Body of pancreas (tissue), 4 donors: ENCODE data around the gene SERPINB1. TPM values are rescaled to one million over a fixed set of nuclear protein-coding genes. Genes with fewer than 3 reads are reported as not detected.

Experiments
- ATAC-seq: fragments of 150-250 bp; one replicate; pipeline ENCODE4 v1.9.1; 2016
- DNase-seq, 4 donors: peaks; one replicate each; pipeline ENCODE4 v3.0.0-alpha.2; 2019
- H3K27ac ChIP-seq, 4 donors: fragments of 200-600 bp; sonication (generic); 1 replicate in 3 of 4; 2 replicates in 1 of 4; pipeline versions ENCODE4 v1.5.1 to v1.6.1; 2016 to 2019; ENCODE audit warnings: mild to moderate bottlenecking in 1 of 4, mixed read lengths in 1 of 4, moderate library complexity in 1 of 4
- H3K27me3 ChIP-seq, 2 donors: fragments of 200-600 bp; sonication (generic); one replicate each; pipeline ENCODE4 v1.6.0; 2016; ENCODE audit warnings: mild to moderate bottlenecking in 1 of 2
- H3K36me3 ChIP-seq, 2 donors: fragments of 200-600 bp; sonication (generic); replicated peaks in 1 of 2; 2 replicates each; pipeline ENCODE4 v1.5.1; 2016; ENCODE audit warnings: low read depth in 2 of 2; ENCODE audit not compliant: insufficient read depth in 1 of 2
- H3K4me1 ChIP-seq: fragments of 200-600 bp; sonication (generic); one replicate; pipeline ENCODE4 v1.6.0; 2016
- H3K4me3 ChIP-seq, 2 donors: fragments of 200-600 bp; sonication (generic); 1 replicate in 1 of 2; 2 replicates in 1 of 2; pipeline ENCODE4 v1.5.1; 2016 to 2019
- H3K9me3 ChIP-seq, 3 donors: fragments of 200-600 bp; sonication (generic); 1 replicate in 2 of 3; 2 replicates in 1 of 3; pipeline ENCODE4 v1.5.1; 2016
- CTCF ChIP-seq, 7 experiments: fragments of 450-650 bp in 4 of 7; fragments of 200-600 bp in 3 of 7; sonication (generic) in 3 of 7; IDR thresholded peaks; one replicate each; pipeline ENCODE4 v1.5.1; 2016 to 2019; ENCODE audit warnings: antibody characterized with exemption in 7 of 7
- POLR2A ChIP-seq, 3 donors: fragments of 450-650 bp; IDR thresholded peaks; one replicate each; pipeline ENCODE4 v1.6.1; 2016; ENCODE audit warnings: antibody characterized with exemption in 3 of 3, mild to moderate bottlenecking in 2 of 3
- WGBS, 2 donors: methylation state at CpG; one replicate each; pipeline ENCODE4 v1.1.5; 2017; 5-methylcytosine and 5-hydroxymethylcytosine counted together
- intact Hi-C: fragments of 100-400 bp; cut with DNase I; formaldehyde crosslinking; loops from one replicate; pipeline ENCODE4 v1.15.1; 2023
- total RNA-seq, 2 donors: library from RNA; depleted of rRNA; stranded (reverse); fragments of >200 nt; gene quantifications; one replicate each; pipeline ENCODE4 v1.1.0, GENCODE V29; 2016

The SERPINB1 gene
- total RNA-seq, 2 donors from 2014 or later: 19.1 to 80.4 TPM

GRCh38 chr6:2827142-2827541 lies 14.5 kb downstream of the SERPINB1 start:
- no peak for DNase-seq
- no peaks in the 10 kb centered on the region for H3K36me3 ChIP-seq
- ATAC-seq: no peak

GRCh38 chr6:2826131-2826530 lies 15.5 kb downstream of the SERPINB1 start:
- intact Hi-C loops: no loop called here
- H3K36me3 ChIP-seq: no peaks in the 10 kb centered on the region
- H3K9me3 ChIP-seq: no peaks in the 10 kb centered on the region
- no peaks in the 10 kb centered on the region for H3K27me3 ChIP-seq
- TF ChIP-seq CTCF (IDR thresholded peaks at IDR 0.05) (no peak), POLR2A (IDR thresholded peaks at IDR 0.05) (no peak)
- WGBS, 2 donors: 47 to 54% methylated on average over 2 of the region's 2 CpGs
- H3K4me1 ChIP-seq: peaks cover 4% of the 10 kb centered on the region
- ATAC-seq (no peak), DNase-seq (no peak)
- no peak overlapping the region for H3K4me3 ChIP-seq
- H3K27ac ChIP-seq: peak overlapping the region in 1 of 4 donors; percentile 38

More at GRCh38 chr6:2827142-2827541, 14.5 kb downstream of the SERPINB1 start:
- WGBS, 2 donors: 81 to 82% methylated on average over 6 of the region's 6 CpGs
- no peak for TF ChIP-seq CTCF (IDR thresholded peaks at IDR 0.05)
- no peak for TF ChIP-seq POLR2A (IDR thresholded peaks at IDR 0.05)
- Histone ChIP-seq H3K27ac (no peak overlapping the region), H3K27me3 (no peaks in the 10 kb centered on the region), H3K4me3 (no peak overlapping the region), H3K9me3 (no peaks in the 10 kb centered on the region), H3K4me1 (peaks cover 4% of the 10 kb centered on the region)
- intact Hi-C loops: no loop called here

- no peaks in the 10 kb centered on the region for H3K9me3 ChIP-seq
- no peaks in the 10 kb centered on the region for H3K36me3 ChIP-seq
- ATAC-seq (no peak), DNase-seq (no peak)
- peaks cover 10% of the 10 kb centered on the region for H3K4me1 ChIP-seq
- no peak overlapping the region for H3K4me3 ChIP-seq
- no peaks in the 10 kb centered on the region for H3K27me3 ChIP-seq
- intact Hi-C loops: no loop called here
- H3K27ac ChIP-seq: no peak overlapping the region
- TF ChIP-seq POLR2A (IDR thresholded peaks at IDR 0.05) (no peak), CTCF (IDR thresholded peaks at IDR 0.05) (no peak)
- WGBS, 2 donors: 92 to 93% methylated on average over 7 of the region's 7 CpGs
Observed at GRCh38 chr6:2823104-2823850, 18.4 kb downstream of the SERPINB1 start.

- intact Hi-C loops: no loop called here
- H3K9me3 ChIP-seq: no peaks in the 10 kb centered on the region
- TF ChIP-seq POLR2A (IDR thresholded peaks at IDR 0.05) (no peak), CTCF (IDR thresholded peaks at IDR 0.05) (no peak)
- 93 to 100% methylated on average over 3 of the region's 3 CpGs for WGBS, 2 donors
- DNase-seq (no peak), ATAC-seq (no peak)
- peaks cover 21% of the 10 kb centered on the region for H3K4me1 ChIP-seq
- no peaks in the 10 kb centered on the region for H3K36me3 ChIP-seq
- H3K27me3 ChIP-seq: no peaks in the 10 kb centered on the region
- H3K27ac ChIP-seq: no peak overlapping the region
- no peak overlapping the region for H3K4me3 ChIP-seq
Observed at GRCh38 chr6:2821554-2821953, 20.1 kb downstream of the SERPINB1 start.

- Histone ChIP-seq H3K27me3 (no peaks in the 10 kb centered on the region), H3K36me3 (no peaks in the 10 kb centered on the region), H3K9me3 (no peaks in the 10 kb centered on the region), H3K4me3 (no peak overlapping the region), H3K4me1 (peaks cover 21% of the 10 kb centered on the region), H3K27ac (no peak overlapping the region)
- 79 to 95% methylated on average over 2 of the region's 2 CpGs for WGBS, 2 donors
- intact Hi-C loops: no loop called here
- DNase-seq (no peak), ATAC-seq (no peak)
- TF ChIP-seq POLR2A (IDR thresholded peaks at IDR 0.05): no peak
- TF ChIP-seq CTCF (IDR thresholded peaks at IDR 0.05): no peak
Observed at GRCh38 chr6:2820415-2820814, 21.2 kb downstream of the SERPINB1 start.
